Measurements from ENCODE around the gene UCMA. TPM values are rescaled to one million over a fixed set of nuclear protein-coding genes. Genes with fewer than 3 reads are reported as not detected.
"Not testable (repeated sequence)": the region's sequence is repeated elsewhere in the genome, so short reads cannot be mapped to it uniquely, and the experiment has no call there.

Gene UCMA
- polyA plus RNA-seq, 3 donors: not detected

GRCh38 chr10:13234736-13235135 lies 562 bp upstream of the UCMA start:
- not testable (repeated sequence) for DNase-seq

GRCh38 chr10:13233358-13233757 lies 816 bp downstream of the UCMA start:
- no peak for DNase-seq

GRCh38 chr10:13231808-13232207 lies 2.4 kb downstream of the UCMA start:
- DNase-seq: no peak

DNA sequence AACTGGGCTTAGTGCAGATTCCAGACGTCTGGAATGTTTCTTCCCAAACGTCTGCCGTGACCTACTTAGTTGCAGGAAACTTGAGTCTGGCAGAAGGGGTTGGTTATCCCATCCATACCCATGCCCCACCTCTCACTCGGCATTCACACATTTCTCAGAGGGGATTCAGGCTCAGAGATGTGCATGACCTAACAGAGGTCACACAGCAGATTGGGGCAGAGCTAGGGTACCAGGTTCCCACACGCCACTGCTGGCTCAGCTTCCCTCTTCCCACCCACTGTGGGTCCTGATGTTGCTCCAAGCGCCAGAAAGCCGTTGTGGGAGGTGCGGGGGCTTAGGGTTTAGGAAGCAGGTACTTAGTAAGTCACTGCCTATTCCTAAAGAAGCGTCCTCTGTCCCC lies 3.0 kb downstream of the UCMA start:
- DNase-seq: no peak

- DNase-seq: no peak
Observed at GRCh38 chr10:13227031-13227430, 7.1 kb downstream of the UCMA start.

GRCh38 chr10:13225601-13226000 lies 8.6 kb downstream of the UCMA start:
- no peak for DNase-seq

- no peak for DNase-seq
Observed at GRCh38 chr10:13224210-13224995, 9.8 kb downstream of the UCMA start.

GRCh38 chr10:13223241-13223640 lies 10.9 kb downstream of the UCMA start:
- DNase-seq: no peak

DNA sequence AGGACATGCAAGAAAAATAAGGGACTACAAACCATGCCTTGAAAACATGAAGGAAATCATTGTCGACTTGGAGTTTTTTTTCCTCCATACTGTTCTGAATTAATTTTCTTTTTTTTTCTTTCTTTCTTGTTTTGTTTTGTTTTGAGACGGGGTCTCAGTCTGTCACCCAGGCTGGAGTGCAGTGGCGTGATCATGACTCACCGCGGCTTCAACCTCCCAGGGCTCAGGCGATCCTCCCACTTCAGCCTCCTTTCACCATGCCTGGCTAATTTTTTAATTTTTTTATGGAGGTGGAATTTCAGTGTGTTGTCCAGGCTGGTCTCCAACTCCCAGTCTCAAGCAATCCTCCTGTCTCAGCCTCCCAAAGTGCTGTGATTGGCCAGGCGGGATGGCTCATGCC lies 11.6 kb downstream of the UCMA start:
- no peak for DNase-seq

- no peak for DNase-seq
Observed at GRCh38 chr10:13222151-13222550, 12.0 kb downstream of the UCMA start.

- DNase-seq: no peak
Observed at GRCh38 chr10:13221572-13221971, 12.6 kb downstream of the UCMA start.

DNA sequence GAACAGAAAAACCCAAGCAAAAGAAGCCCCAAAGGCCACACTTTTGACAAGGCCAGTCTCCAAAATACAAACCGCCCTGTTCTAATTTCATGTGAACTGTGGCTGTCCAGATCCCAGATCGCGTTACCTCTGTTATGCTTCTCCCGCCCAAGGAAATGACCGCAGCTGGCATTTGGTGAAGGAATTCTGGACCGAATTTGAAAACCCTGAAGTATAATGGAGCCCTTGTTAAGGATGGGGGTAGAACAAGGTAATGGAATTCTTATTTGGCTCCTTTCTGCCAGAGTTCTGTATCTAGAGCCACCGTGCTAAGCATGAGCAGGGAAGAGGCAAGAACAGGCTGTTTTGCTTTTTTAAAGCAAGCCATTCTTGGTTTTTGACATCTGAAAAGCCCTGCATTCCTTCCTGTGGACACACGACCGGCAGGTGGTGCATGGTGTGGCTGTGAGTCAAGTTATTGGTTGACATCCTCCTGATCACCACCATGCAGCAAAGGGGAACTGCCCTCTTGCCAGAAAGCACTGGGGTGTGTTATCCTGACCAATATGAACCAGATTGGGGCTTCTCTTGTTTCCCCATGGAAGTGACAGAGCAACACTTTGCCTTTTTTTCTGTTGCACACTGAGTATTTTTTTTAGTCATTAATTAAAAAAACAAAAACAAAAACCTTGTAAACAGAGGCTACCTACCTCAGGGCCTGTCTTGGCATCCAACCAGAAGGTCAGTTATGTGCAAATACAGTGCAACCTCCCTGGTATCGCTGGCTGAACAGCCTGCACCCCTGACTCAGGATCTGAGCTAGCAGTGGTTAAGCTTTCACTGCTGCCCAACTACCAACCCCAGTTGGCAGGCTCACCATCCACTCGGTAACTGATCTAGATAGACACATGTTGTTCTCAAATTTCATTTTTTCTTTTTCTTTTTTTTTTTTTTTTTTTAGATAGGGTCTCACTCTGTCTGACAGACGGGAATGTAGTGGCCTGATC lies 14.2 kb downstream of the UCMA start:
- peak; percentile 21 for DNase-seq

- no peak for DNase-seq
Observed at GRCh38 chr10:13218878-13219277, 15.3 kb downstream of the UCMA start.

DNA sequence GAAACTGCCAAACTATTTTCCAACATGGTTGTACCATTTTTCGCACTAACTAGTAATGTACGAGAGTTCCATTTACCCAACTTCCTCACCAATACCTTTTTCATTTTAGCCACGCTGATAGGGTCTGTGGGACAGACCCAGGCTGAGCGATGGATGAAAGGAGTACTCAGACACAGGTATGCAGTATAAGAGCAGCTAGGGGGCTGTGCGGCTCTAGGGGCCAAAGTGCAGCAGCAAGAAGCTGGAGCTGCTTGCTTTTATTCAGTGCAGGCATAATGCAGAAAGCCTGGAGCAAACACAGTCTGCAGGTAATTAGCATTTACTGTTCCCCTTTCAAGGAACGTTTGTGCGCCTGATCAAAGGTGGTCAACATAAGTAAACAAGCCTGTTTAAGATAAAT lies 21.0 kb downstream of the UCMA start:
- DNase-seq: no peak

DNA sequence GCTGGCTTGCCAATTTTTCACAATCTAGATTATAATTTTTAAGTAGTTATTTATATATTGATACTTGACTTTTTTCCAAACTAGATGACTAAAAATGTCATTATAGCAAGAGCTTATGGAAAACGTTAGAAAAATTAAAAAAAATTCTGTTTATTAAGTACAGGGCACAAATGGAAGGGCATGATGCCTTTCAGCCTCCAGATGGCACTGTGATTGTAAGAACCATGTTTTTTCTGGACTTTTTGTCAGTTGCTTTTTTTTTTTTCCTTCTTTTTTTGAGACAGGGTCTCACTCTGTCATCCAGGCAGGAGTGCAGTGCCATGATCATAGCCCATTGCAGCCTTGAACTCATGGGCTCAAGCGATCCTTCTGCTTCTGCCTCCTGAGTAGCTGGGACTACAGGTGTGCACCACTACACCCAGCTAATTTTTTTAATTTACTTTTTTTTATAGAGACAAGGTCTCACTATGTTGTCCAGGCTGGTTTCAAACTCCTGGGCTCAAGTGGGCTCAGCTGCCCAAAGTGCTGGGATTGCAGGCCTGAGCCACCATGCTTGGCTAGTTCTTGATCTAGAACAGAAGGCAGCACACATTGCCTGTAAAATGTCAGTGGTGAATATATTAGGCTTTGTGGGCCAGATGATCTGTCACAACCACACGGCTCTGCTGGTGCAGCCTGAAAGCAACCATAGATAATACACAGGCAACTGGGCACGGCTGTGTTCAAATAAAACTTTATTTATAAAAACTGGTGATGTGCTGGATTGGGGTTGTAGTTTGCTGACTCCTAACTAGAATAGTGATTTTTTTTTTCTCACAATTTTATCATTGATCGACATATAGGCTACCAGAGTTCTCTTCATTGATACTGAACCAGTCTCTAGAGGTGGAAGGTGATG lies 27.4 kb downstream of the UCMA start:
- peak; percentile 28 for DNase-seq

DNA sequence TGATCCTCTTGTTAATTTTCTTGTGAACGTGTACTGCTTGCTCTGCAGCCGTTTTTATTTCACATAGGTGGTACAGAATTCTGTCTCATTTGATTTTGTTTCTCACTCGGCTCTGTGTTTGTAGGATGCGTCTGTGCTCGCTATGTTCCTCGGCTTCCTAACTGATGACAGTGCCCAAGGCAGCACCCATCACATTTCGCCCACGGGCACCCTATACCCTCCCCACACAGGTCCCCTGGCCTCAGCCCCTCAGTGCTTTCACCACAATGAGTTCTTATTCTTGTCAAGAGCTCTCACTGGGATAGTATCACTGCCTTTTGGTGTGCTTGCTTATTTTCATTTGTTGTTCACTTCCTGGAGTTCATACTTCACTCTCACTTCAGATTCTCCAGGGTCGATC lies 28.1 kb downstream of the UCMA start:
- no peak for DNase-seq

GRCh38 chr10:13201132-13201531 lies 33.0 kb downstream of the UCMA start:
- DNase-seq: no peak

DNA sequence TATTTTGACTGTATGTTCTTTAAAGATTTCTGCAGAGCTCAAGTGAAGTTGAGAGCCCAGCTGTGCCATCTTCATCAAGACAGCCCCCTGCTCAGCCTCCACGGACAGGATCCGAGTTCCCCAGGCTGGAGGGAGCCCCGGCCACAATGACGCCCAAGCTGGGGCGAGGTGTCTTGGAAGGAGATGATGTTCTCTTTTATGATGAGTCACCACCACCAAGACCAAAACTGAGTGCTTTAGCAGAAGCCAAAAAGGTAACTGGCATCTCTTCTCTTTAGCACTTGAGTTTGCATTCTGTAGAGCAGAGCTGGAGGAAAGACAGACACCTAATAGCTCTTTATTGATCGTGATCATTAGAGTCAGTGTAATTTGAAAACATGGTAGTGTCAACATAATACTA lies 39.2 kb downstream of the UCMA start:
- DNase-seq: no peak

GRCh38 chr10:13193637-13194036 lies 40.5 kb downstream of the UCMA start:
- no peak for DNase-seq

DNA sequence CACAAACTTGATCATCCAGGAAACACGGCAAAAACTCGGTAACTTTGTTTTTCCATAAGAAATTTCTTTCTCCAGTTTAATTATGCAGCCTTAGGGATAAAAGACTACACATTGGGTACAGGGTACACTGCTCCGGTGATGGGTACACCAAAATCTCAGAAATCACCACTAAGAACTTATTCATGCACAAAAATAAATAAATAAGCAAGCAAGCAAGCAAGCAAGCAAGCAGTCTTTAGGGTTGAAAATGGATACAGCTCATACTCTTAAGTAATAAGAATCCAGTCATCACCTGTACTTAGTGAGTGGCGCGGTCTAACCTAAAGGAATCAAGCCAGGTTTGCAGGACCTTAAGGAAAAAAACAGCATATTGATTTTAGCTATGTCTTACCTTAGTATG lies 42.8 kb downstream of the UCMA start:
- DNase-seq: no peak

GRCh38 chr10:13190816-13191215 lies 43.4 kb downstream of the UCMA start:
- DNase-seq: no peak

GRCh38 chr10:13189961-13190360 lies 44.2 kb downstream of the UCMA start:
- no peak for DNase-seq

Data from renal pelvis (tissue), 4 donors.